Measurements from ENCODE around the gene GLYAT. TPM values are rescaled to one million over a fixed set of nuclear protein-coding genes. Genes with fewer than 3 reads are reported as not detected.
"Not testable (repeated sequence)": the region's sequence is repeated elsewhere in the genome, so short reads cannot be mapped to it uniquely, and the experiment has no call there.

GLYAT gene
- total and polyA plus RNA-seq, 2 donors (not counting 1 experiment from before 2014, with no cell fraction given): not detected

DNA sequence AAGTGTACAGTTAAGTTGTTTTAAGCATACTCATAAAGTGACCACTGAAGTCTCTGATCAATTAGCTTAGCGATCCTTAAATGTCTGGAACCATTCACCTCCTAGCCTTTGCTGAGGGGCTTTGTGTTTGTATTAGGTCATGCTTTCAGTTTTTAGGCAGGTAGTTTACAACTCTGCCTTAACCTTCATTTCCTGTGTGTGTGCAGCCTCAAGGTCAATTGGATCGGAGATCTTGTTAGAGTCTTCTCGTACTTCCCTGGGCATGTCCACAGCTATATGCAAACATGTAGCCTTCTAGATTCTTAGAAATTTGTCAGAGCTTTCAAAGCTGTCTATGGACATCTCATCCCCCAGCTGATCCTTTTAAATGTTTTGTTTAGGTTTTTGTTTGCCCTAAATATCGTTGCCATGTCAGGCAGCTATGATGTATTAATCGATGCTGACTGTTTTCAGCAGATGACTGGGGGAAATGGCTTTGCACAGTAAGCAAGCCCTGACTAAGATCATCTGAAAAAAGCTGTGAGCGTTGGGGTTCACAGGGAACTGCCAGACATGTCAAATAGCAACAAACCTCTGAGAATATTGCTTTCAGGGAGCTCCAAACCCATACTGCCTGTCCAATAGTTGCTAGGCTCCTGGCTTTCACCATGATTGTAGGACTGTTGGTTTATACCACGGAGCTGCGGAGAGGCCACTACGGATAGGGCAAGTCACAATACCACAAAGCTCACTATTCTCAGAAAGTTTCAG lies 45.6 kb downstream of the GLYAT start:
- no peaks in the 10 kb centered on the region for H3K36me3 ChIP-seq (ENCODE audit: control insufficient read depth, insufficient read depth, low read length)
- no peak overlapping the region for H3K9ac ChIP-seq (ENCODE audit: insufficient read depth, low read length)
- H2AFZ ChIP-seq (ENCODE audit: low read length): no peak overlapping the region
- no peak overlapping the region for H3K4me3 ChIP-seq (replicated peaks in 1 of 4; ENCODE audit: control extremely low read depth in 1 of 4, insufficient read depth in 1 of 4, low read depth in 3 of 4, low read length in 4 of 4)
- H3K9me3 ChIP-seq (ENCODE audit: control insufficient read depth, insufficient read depth, low read depth, low read length): no peaks in the 10 kb centered on the region
- no peak for DNase-seq (ENCODE audit: low read depth in 2 of 2)
- H3K27me3 ChIP-seq (ENCODE audit: control insufficient read depth, insufficient read depth, low read length): no peaks in the 10 kb centered on the region
- H3K27ac ChIP-seq (ENCODE audit: insufficient read depth, low read length): no peak overlapping the region
- H4K20me1 ChIP-seq (ENCODE audit: control insufficient read depth, extremely low read depth, insufficient read depth, low read length): no peaks in the 10 kb centered on the region
- no peaks in the 10 kb centered on the region for H3K79me2 ChIP-seq (ENCODE audit: control insufficient read depth, insufficient read depth, low read length)
- TF ChIP-seq EZH2 (IDR thresholded peaks at IDR 0.05; ENCODE audit: low read length, missing control alignments): no peak
- TF ChIP-seq, protein P1, sequence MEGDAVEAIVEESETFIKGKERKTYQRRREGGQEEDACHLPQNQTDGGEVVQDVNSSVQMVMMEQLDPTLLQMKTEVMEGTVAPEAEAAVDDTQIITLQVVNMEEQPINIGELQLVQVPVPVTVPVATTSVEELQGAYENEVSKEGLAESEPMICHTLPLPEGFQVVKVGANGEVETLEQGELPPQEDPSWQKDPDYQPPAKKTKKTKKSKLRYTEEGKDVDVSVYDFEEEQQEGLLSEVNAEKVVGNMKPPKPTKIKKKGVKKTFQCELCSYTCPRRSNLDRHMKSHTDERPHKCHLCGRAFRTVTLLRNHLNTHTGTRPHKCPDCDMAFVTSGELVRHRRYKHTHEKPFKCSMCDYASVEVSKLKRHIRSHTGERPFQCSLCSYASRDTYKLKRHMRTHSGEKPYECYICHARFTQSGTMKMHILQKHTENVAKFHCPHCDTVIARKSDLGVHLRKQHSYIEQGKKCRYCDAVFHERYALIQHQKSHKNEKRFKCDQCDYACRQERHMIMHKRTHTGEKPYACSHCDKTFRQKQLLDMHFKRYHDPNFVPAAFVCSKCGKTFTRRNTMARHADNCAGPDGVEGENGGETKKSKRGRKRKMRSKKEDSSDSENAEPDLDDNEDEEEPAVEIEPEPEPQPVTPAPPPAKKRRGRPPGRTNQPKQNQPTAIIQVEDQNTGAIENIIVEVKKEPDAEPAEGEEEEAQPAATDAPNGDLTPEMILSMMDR (conservative IDR thresholded peaks at IDR 0.05 in 1 of 2, IDR thresholded peaks at IDR 0.05 in 1 of 2; ENCODE audit: low read depth in 1 of 2, low read length in 2 of 2): no peak
- no peak overlapping the region for H3K4me2 ChIP-seq (ENCODE audit: extremely low read depth, insufficient read depth, low read length)
- H3K4me1 ChIP-seq (ENCODE audit: control insufficient read depth, extremely low read depth, insufficient read depth, low read length): no peaks in the 10 kb centered on the region

DNA sequence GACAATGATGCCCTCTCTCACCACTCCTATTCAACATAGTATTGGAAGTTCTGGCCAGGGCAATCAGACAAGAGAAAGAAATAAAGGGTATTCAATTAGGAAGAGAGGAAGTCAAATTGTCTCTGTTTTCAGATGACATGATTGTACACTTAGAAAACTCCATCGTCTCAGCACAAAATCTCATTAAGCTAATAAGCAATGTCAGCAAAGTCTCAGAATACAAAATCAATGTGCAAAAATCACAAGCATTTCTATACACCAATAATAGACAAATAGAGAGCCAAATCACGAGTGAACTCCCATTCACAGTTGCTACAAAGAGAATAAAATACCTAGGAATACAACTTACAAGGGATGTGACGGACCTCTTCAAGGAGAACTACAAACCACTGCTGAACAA lies 49.1 kb downstream of the GLYAT start:
- not testable (repeated sequence) for H3K9ac ChIP-seq (ENCODE audit: insufficient read depth, low read length)

DNA sequence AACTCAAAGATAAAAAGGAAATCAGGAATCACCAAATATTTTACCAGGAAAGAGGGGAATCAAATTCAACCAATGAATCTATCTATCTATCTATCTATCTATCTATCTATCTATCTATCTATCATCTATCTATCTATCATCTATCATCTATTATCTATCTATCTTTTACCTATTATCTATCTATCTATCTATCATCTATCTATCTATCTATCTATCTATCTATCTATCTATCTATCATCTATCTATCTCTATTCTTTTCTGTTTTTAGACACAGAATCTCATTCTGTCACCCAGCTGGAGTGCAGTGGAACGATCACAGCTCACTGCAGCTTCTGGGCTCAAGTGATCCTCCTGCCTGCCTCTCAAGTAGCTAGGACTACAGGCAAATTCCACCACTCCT lies 54.2 kb downstream of the GLYAT start:
- H3K27me3 ChIP-seq (ENCODE audit: control insufficient read depth, insufficient read depth, low read length); H2AFZ ChIP-seq (ENCODE audit: low read length); H3K4me3 ChIP-seq (replicated peaks in 1 of 4; ENCODE audit: control extremely low read depth in 1 of 4, insufficient read depth in 1 of 4, low read depth in 3 of 4, low read length in 4 of 4); H3K4me2 ChIP-seq (ENCODE audit: extremely low read depth, insufficient read depth, low read length); DNase-seq (ENCODE audit: low read depth in 2 of 2); H3K9ac ChIP-seq (ENCODE audit: insufficient read depth, low read length); H3K79me2 ChIP-seq (ENCODE audit: control insufficient read depth, insufficient read depth, low read length); H3K36me3 ChIP-seq (ENCODE audit: control insufficient read depth, insufficient read depth, low read length); H3K27ac ChIP-seq (ENCODE audit: insufficient read depth, low read length); H3K4me1 ChIP-seq (ENCODE audit: control insufficient read depth, extremely low read depth, insufficient read depth, low read length); H3K9me3 ChIP-seq (ENCODE audit: control insufficient read depth, insufficient read depth, low read depth, low read length); H4K20me1 ChIP-seq (ENCODE audit: control insufficient read depth, extremely low read depth, insufficient read depth, low read length): not testable (repeated sequence)

More for the DNA sequence above, 49.1 kb downstream of the GLYAT start:
- H4K20me1 ChIP-seq (ENCODE audit: control insufficient read depth, extremely low read depth, insufficient read depth, low read length); H3K4me3 ChIP-seq (replicated peaks in 1 of 4; ENCODE audit: control extremely low read depth in 1 of 4, insufficient read depth in 1 of 4, low read depth in 3 of 4, low read length in 4 of 4); H3K79me2 ChIP-seq (ENCODE audit: control insufficient read depth, insufficient read depth, low read length); DNase-seq (ENCODE audit: low read depth in 2 of 2); H3K4me2 ChIP-seq (ENCODE audit: extremely low read depth, insufficient read depth, low read length); H3K27ac ChIP-seq (ENCODE audit: insufficient read depth, low read length); H3K4me1 ChIP-seq (ENCODE audit: control insufficient read depth, extremely low read depth, insufficient read depth, low read length); H2AFZ ChIP-seq (ENCODE audit: low read length); H3K36me3 ChIP-seq (ENCODE audit: control insufficient read depth, insufficient read depth, low read length); H3K27me3 ChIP-seq (ENCODE audit: control insufficient read depth, insufficient read depth, low read length); H3K9me3 ChIP-seq (ENCODE audit: control insufficient read depth, insufficient read depth, low read depth, low read length): not testable (repeated sequence)

DNA sequence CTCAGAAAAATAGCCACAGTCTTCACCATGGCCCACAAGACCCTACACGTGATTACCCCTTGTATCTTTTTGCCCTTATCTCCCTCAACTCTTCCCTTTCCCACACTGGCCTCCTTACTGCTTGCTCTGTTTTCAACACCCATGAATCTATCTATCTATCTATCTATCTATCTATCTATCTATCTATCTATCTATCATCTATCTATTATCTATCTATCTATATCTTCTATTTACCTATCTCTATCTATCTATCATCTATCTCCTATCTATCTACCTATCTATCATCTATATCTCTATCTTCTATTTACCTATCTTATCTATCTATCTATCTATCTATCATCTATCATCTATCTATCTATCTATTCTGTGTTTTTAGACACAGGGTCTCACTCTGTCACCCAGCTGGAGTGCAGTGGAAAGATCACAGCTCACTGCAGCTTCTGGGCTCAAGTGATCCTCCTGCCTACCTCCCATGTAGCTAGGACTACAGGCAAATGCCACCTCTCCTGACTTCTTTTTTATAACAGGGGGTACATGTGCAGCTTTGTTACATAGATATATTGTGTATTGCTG lies 55.1 kb downstream of the GLYAT start:
- Histone ChIP-seq H3K27me3 (ENCODE audit: control insufficient read depth, insufficient read depth, low read length) (no peaks in the 10 kb centered on the region), H4K20me1 (ENCODE audit: control insufficient read depth, extremely low read depth, insufficient read depth, low read length) (no peaks in the 10 kb centered on the region), H3K27ac (ENCODE audit: insufficient read depth, low read length) (no peak overlapping the region), H3K4me3 (replicated peaks in 1 of 4; ENCODE audit: control extremely low read depth in 1 of 4, insufficient read depth in 1 of 4, low read depth in 3 of 4, low read length in 4 of 4) (no peak overlapping the region), H2AFZ (ENCODE audit: low read length) (no peak overlapping the region), H3K36me3 (ENCODE audit: control insufficient read depth, insufficient read depth, low read length) (no peaks in the 10 kb centered on the region), H3K4me1 (ENCODE audit: control insufficient read depth, extremely low read depth, insufficient read depth, low read length) (no peaks in the 10 kb centered on the region), H3K9ac (ENCODE audit: insufficient read depth, low read length) (no peak overlapping the region), H3K4me2 (ENCODE audit: extremely low read depth, insufficient read depth, low read length) (no peak overlapping the region), H3K9me3 (ENCODE audit: control insufficient read depth, insufficient read depth, low read depth, low read length) (no peaks in the 10 kb centered on the region), H3K79me2 (ENCODE audit: control insufficient read depth, insufficient read depth, low read length) (no peaks in the 10 kb centered on the region)
- no peak for DNase-seq (ENCODE audit: low read depth in 2 of 2)
- TF ChIP-seq EZH2 (IDR thresholded peaks at IDR 0.05; ENCODE audit: low read length, missing control alignments): no peak
